Astrocyte (in vitro differentiated cells and primary cell): ENCODE results near the gene USP34. TPM values are rescaled to one million over a fixed set of nuclear protein-coding genes. Genes with fewer than 3 reads are reported as not detected.

Experiments used
- DNase-seq: peaks from one replicate; pipeline ENCODE4 v3.0.0-alpha.2; 2010; ENCODE audit warnings: low read depth
- FAIRE-seq: peaks from 2 replicates; lab custom pipeline; 2011; peaks lifted over from hg19 to GRCh38; lab: Jason Lieb, UNC
- H2AFZ ChIP-seq: 2 replicates; pipeline ENCODE4 v1.6.0; 2012; ENCODE audit warnings: low read depth, low read length, inconsistent platforms
- H3K27ac ChIP-seq: 2 replicates; pipeline ENCODE4 v1.5.1; 2011; ENCODE audit warnings: low read depth, low read length, inconsistent platforms
- H3K27me3 ChIP-seq: 2 replicates; pipeline ENCODE4 v1.6.0; 2011; ENCODE audit warnings: low read length, inconsistent platforms; ENCODE audit not compliant: insufficient read depth
- H3K36me3 ChIP-seq: 2 replicates; pipeline ENCODE4 v1.5.1; 2011; ENCODE audit warnings: low read length, inconsistent platforms; ENCODE audit not compliant: insufficient read depth
- H3K4me1 ChIP-seq: 2 replicates; pipeline ENCODE4 v1.5.1; 2011; ENCODE audit warnings: low read length, inconsistent platforms; ENCODE audit not compliant: insufficient read depth
- H3K4me2 ChIP-seq: 2 replicates; pipeline ENCODE4 v1.6.0; 2012; ENCODE audit warnings: low read length, inconsistent platforms
- H3K4me3 ChIP-seq: 2 replicates; pipeline ENCODE4 v1.5.1; 2011; ENCODE audit warnings: low read depth, mild to moderate bottlenecking, low read length, inconsistent platforms; ENCODE audit not compliant: insufficient read depth
- H3K79me2 ChIP-seq: 2 replicates; pipeline ENCODE4 v1.6.0; 2012; ENCODE audit warnings: mild to moderate bottlenecking, low read length, inconsistent platforms; ENCODE audit not compliant: insufficient read depth
- H3K9ac ChIP-seq: 2 replicates; pipeline ENCODE4 v1.6.0; 2012; ENCODE audit warnings: mild to moderate bottlenecking, low read length, inconsistent platforms
- H3K9me3 ChIP-seq: 2 replicates; pipeline ENCODE4 v1.5.1; 2012; ENCODE audit warnings: low read depth, mild to moderate bottlenecking, low read length, inconsistent platforms; ENCODE audit not compliant: insufficient read depth
- H4K20me1 ChIP-seq: 2 replicates; pipeline ENCODE4 v1.6.0; 2012; ENCODE audit warnings: low read length, inconsistent platforms; ENCODE audit not compliant: insufficient read depth
- H3K27ac Mint-ChIP-seq: one replicate; pipeline ENCODE4 v1.8.0; 2021; ENCODE audit warnings: mild to moderate bottlenecking, mixed read lengths; ENCODE audit not compliant: unreplicated experiment
- H3K27me3 Mint-ChIP-seq: one replicate; pipeline ENCODE4 v1.8.0; 2021; ENCODE audit warnings: low read depth, mixed read lengths; ENCODE audit not compliant: unreplicated experiment
- H3K36me3 Mint-ChIP-seq: one replicate; pipeline ENCODE4 v1.8.0; 2021; ENCODE audit warnings: low read depth, mixed read lengths; ENCODE audit not compliant: unreplicated experiment
- H3K4me1 Mint-ChIP-seq: one replicate; pipeline ENCODE4 v1.8.0; 2021; ENCODE audit warnings: low read depth, mixed read lengths; ENCODE audit not compliant: unreplicated experiment
- H3K4me3 Mint-ChIP-seq: one replicate; pipeline ENCODE4 v1.8.0; 2021; ENCODE audit warnings: mild to moderate bottlenecking, moderate library complexity, mixed read lengths; ENCODE audit not compliant: unreplicated experiment
- H3K9me3 Mint-ChIP-seq: one replicate; pipeline ENCODE4 v1.8.0; 2021; ENCODE audit warnings: mild to moderate bottlenecking, mixed read lengths; ENCODE audit not compliant: unreplicated experiment
- EZH2 ChIP-seq: IDR thresholded peaks from 2 replicates; pipeline ENCODE4 v1.6.1; 2012; ENCODE audit warnings: mild to moderate bottlenecking, low read length, inconsistent platforms; ENCODE audit not compliant: insufficient read depth
- total RNA-seq: library from RNA; stranded (reverse); gene quantifications from 2 replicates; pipeline ENCODE4 v1.2.1, GENCODE V29; 2021
- TF ChIP-seq, protein P1 (sequence below): IDR thresholded peaks from 2 replicates; pipeline ENCODE4 v1.5.1; 2011; ENCODE audit warnings: low read depth, mild to moderate bottlenecking, inconsistent platforms, low read length, moderate library complexity; ENCODE audit not compliant: insufficient read depth

USP34 gene
- total RNA-seq, 1 donor from 2014 or later = 99.9 TPM

DNA sequence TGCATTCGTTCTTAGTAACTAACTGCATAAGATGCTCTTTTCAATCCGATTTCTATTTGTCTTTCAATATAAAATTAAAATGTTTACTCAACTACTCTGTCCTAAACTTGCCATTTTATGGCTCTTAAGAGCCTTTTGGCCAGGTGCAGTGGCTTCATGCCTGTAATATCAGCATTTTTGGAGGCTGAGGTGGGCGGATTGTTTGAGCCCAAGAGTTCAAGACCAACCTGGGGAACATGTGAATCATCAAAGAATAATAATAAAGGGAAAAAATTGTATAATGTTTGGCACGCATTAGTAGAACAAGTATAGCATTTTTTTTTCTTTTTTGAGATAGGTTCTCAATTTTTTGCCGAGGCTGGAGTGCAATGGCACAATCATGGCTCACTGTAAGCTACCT lies 216.4 kb downstream of the USP34 start:
- Mint-ChIP-seq H3K4me3 (no peak overlapping the region), H3K4me1 (peaks cover 10% of the 10 kb centered on the region), H3K9me3 (no peaks in the 10 kb centered on the region), H3K36me3 (peaks cover 19% of the 10 kb centered on the region), H3K27me3 (no peaks in the 10 kb centered on the region), H3K27ac (no peak overlapping the region)
- no peaks in the 10 kb centered on the region for H3K79me2 ChIP-seq
- no peak for DNase-seq
- no peak overlapping the region for H3K9ac ChIP-seq
- no peak overlapping the region for H3K4me3 ChIP-seq
- no peak overlapping the region for H3K4me2 ChIP-seq
- peaks cover 11% of the 10 kb centered on the region for H3K4me1 ChIP-seq
- TF ChIP-seq EZH2 = no peak
- H3K36me3 ChIP-seq = peaks cover 26% of the 10 kb centered on the region
- no peaks in the 10 kb centered on the region for H3K27me3 ChIP-seq
- H3K9me3 ChIP-seq = no peaks in the 10 kb centered on the region
- no peak for FAIRE-seq
- H3K27ac ChIP-seq = no peak overlapping the region
- no peaks in the 10 kb centered on the region for H4K20me1 ChIP-seq
- no peak overlapping the region for H2AFZ ChIP-seq

- no peak for TF ChIP-seq EZH2
- TF ChIP-seq, protein P1, sequence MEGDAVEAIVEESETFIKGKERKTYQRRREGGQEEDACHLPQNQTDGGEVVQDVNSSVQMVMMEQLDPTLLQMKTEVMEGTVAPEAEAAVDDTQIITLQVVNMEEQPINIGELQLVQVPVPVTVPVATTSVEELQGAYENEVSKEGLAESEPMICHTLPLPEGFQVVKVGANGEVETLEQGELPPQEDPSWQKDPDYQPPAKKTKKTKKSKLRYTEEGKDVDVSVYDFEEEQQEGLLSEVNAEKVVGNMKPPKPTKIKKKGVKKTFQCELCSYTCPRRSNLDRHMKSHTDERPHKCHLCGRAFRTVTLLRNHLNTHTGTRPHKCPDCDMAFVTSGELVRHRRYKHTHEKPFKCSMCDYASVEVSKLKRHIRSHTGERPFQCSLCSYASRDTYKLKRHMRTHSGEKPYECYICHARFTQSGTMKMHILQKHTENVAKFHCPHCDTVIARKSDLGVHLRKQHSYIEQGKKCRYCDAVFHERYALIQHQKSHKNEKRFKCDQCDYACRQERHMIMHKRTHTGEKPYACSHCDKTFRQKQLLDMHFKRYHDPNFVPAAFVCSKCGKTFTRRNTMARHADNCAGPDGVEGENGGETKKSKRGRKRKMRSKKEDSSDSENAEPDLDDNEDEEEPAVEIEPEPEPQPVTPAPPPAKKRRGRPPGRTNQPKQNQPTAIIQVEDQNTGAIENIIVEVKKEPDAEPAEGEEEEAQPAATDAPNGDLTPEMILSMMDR = no peak
- Histone ChIP-seq H3K4me2 (no peak overlapping the region), H3K27ac (no peak overlapping the region), H3K9me3 (no peaks in the 10 kb centered on the region), H3K9ac (no peak overlapping the region), H2AFZ (no peak overlapping the region), H3K27me3 (no peaks in the 10 kb centered on the region), H3K36me3 (peaks cover 22% of the 10 kb centered on the region), H3K79me2 (no peaks in the 10 kb centered on the region), H4K20me1 (no peaks in the 10 kb centered on the region), H3K4me3 (no peak overlapping the region), H3K4me1 (peaks cover 11% of the 10 kb centered on the region)
- H3K27me3 Mint-ChIP-seq = no peaks in the 10 kb centered on the region
- peaks cover 13% of the 10 kb centered on the region for H3K36me3 Mint-ChIP-seq
- no peaks in the 10 kb centered on the region for H3K9me3 Mint-ChIP-seq
- DNase-seq = no peak
- no peak overlapping the region for H3K27ac Mint-ChIP-seq
- H3K4me3 Mint-ChIP-seq = no peak overlapping the region
- FAIRE-seq = no peak
- peaks cover 10% of the 10 kb centered on the region for H3K4me1 Mint-ChIP-seq
These were observed 217.8 kb downstream of the USP34 start for GRCh38 chr2:61253136-61253535.

- Histone ChIP-seq H3K27me3 (no peaks in the 10 kb centered on the region), H4K20me1 (no peaks in the 10 kb centered on the region), H3K9ac (no peak overlapping the region), H3K36me3 (peaks cover 19% of the 10 kb centered on the region), H3K79me2 (no peaks in the 10 kb centered on the region), H3K4me2 (no peak overlapping the region), H2AFZ (no peak overlapping the region), H3K27ac (no peak overlapping the region), H3K4me1 (peaks cover 11% of the 10 kb centered on the region), H3K9me3 (no peaks in the 10 kb centered on the region), H3K4me3 (no peak overlapping the region)
- H3K27ac Mint-ChIP-seq = no peak overlapping the region
- DNase-seq (no peak), FAIRE-seq (no peak)
- no peaks in the 10 kb centered on the region for H3K9me3 Mint-ChIP-seq
- no peak overlapping the region for H3K4me3 Mint-ChIP-seq
- peaks cover 11% of the 10 kb centered on the region for H3K4me1 Mint-ChIP-seq
- H3K27me3 Mint-ChIP-seq = no peaks in the 10 kb centered on the region
- TF ChIP-seq, protein P1 = no peak
- TF ChIP-seq EZH2 = no peak
- peaks cover 11% of the 10 kb centered on the region for H3K36me3 Mint-ChIP-seq
These were observed 218.9 kb downstream of the USP34 start for GRCh38 chr2:61252031-61252430.
